GM19324 (cell line): Measurements from ENCODE around the gene PLEKHM1.

ENCODE experiments used
- ATAC-seq: cut with Tn5 transposase; IDR thresholded peaks from one replicate; pipeline ENCODE4 v1.9.1; 2021; ENCODE audit warnings: mild to moderate bottlenecking, moderate library complexity; ENCODE audit not compliant: unreplicated experiment, low FRiP score

The PLEKHM1 gene

GRCh38 chr17:45429339-45430005 is 61.0 kb downstream of the PLEKHM1 start:
- no peak for ATAC-seq

DNA sequence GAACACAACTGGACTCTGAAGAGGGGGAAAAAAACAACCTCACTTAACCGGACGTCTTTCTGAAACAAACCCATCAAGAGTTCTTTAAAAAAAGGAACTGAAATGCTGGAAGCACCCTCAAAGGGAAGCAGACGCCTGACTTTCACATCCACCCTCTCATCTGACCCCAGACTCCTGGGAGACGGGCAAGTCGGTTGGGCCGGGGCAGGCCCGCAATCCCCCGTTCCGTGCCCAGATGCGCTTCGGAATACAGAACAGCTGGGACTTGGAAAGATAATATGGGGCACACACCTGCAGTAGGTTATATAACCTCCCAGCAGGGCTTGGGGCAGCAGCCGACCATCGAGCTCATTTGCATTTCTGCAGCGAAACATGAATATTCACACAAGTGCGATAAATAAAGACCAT is 61.6 kb downstream of the PLEKHM1 start:
- no peak for ATAC-seq

- ATAC-seq: peak; percentile 49
These were observed 62.4 kb downstream of the PLEKHM1 start for GRCh38 chr17:45428050-45428617.

GRCh38 chr17:45427181-45427835 is 63.2 kb downstream of the PLEKHM1 start:
- ATAC-seq: no peak

- ATAC-seq: no peak
These were observed 64.0 kb downstream of the PLEKHM1 start for GRCh38 chr17:45426561-45426960.

GRCh38 chr17:45425984-45426413 is 64.5 kb downstream of the PLEKHM1 start:
- no peak for ATAC-seq

DNA sequence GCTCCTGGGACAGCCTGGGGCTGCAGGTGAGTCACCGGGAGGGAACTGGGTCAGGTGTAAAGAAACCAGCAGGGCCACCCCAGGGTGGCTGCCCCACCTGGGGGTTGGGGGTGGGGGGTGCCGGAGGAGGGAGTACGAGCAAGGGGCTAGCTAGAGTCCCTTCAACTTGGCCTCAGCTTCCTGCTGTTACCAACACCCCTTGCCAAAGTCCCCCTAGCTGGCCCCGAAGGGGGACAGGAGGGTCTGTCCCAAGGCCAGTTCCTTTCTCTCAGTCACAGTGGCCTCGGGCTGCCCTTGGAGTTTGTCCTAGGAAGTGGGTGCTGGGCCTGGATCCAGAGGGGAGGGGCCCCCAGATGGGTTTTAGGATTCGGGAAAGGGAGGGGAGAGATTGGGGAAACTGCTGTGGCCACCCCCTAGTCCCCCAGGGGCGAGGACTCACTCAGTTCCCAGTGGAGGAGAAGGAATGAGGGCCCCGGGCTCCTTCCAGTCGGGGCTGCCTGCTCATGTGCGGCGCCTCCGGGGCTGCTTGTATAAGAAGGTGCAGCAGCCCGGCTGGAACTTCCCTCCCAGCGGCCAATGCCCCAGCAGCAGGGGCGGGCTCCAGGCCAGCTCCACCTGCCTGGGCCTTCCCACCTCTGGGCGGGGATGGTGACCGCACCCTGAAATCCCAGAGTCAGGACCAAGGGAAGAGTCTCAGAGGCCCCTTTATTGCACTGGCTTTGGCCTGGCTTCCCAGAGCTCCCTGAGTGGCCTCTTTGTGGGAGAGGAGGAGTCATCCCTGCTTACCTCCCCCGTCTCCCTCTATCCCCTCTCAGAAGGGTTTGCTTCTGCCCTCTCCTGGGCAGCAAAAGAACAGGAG is 65.2 kb downstream of the PLEKHM1 start:
- ATAC-seq: no peak

DNA sequence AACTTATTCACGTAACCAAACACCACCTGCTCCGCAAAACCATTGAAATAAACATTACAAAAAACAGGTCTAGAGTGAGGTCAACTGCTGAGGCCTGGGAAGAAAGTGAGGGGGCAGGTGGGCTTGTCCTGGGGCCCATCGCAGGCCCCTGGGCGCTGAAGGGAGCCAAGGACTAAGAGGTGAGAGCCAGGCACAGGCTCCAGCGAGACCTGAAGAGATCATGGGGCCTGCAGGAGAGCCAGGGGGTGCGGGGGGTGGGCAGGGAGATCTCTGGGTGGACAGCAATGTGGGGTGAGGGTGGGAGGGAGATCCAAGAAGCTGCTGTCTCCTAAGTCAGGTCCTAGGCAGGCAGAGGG is 65.8 kb downstream of the PLEKHM1 start:
- ATAC-seq: no peak

DNA sequence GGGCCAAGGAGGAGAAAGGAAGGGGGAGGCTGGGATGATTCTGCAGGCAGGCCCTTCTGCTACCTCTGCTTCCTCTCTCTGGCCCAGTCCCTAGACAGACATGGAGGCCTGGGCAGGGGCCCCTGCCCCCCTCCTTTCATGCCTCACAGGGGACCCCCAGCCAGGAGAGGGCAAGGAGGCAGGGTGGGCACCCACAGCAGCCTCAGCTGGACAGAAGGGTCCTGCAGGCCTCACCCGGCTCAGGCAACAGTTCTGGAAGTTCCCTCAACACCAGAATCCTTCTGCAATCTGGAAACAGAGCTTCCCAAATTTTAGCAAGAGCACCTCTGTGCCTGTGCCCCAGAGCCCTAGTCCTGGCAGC is 66.6 kb downstream of the PLEKHM1 start:
- no peak for ATAC-seq

- no peak for ATAC-seq
These were observed 67.1 kb downstream of the PLEKHM1 start for GRCh38 chr17:45423304-45423974.

DNA sequence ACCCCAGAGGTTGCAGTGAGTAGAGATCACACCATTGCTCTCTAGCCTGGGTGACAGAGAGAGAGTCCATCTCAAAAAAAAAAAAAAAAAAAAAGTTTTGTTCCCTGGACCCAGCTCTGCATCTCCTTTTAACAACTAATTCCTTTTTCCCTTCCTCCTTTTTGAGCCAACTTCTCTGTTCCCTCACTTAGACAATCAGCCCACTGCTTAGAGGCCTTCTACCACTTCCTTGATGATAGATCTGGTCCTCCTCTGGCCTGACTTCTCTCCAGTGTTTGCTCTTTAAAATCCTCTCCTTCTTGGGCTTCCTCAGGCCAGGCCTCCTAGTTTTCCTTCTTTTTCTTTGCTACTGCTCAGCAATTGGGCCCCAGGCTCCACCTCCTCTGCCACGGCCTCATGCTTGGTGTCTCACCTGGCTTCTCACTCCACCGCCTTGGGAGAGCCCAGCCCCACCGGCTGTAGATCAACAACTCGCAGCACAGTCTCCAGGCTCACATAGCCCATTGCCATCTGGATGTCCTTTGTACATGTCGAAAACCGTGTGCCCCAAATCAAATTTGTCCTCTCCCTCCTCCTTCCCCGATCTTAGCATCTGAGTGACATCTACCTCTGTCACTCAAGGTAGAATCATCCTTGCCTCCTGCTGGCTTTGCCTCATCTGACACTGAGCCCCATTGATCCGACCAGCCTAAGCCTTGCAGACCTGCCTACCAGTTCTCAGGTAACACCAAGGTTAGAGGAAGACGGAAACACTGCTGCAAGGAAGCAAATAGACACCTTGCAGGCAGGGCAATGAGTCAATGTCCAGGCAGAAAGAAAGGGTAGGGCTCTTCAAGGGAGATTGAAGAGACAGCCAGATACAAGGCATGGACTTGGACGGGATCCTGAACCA is 75.3 kb downstream of the PLEKHM1 start:
- ATAC-seq: no peak

DNA sequence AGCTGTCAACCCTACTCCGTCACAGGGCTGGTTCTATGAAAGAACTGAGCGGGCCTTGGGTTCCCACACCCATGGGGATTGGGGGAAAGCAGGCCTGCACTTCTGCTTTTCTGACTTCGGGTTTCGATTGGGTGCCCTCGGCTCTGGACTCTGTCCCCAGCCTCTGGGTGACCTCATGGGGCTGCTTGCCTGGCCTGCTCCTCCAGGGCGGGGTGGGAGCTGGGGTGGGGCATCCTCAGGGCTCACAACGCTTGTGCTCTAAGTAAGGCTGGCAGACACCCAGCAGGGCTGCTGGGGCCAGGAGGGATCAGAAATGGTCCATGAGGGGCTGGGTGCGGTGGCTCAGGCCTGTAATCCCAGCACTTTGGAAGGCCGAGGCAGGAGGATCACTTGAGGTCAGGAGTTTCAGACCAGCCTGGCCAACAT is 77.0 kb downstream of the PLEKHM1 start:
- ATAC-seq: no peak

GRCh38 chr17:45411348-45412105 is 79.0 kb downstream of the PLEKHM1 start:
- ATAC-seq: no peak

- no peak for ATAC-seq
These were observed 80.1 kb downstream of the PLEKHM1 start for GRCh38 chr17:45410144-45411091.

GRCh38 chr17:45409659-45410076 is 80.9 kb downstream of the PLEKHM1 start:
- no peak for ATAC-seq

- ATAC-seq: no peak
These were observed 81.7 kb downstream of the PLEKHM1 start for GRCh38 chr17:45408611-45409421.

GRCh38 chr17:45406107-45406506 is 84.4 kb downstream of the PLEKHM1 start:
- no peak for ATAC-seq
